H1 (cell line): ENCODE data around the gene AOAH. TPM values are rescaled to one million over a fixed set of nuclear protein-coding genes. Genes with fewer than 3 reads are reported as not detected.

Source experiments
- JUN ChIP-seq: IDR thresholded peaks from 2 replicates; pipeline ENCODE4 v1.6.1; 2011; ENCODE audit warnings: low read depth, mild to moderate bottlenecking, improper control_type of control experiment, low read length
- POLR2AphosphoS5 ChIP-seq: IDR thresholded peaks from 2 replicates; pipeline ENCODE4 v1.6.1; 2011; ENCODE audit warnings: low read depth, low read length
- RAD21 ChIP-seq, 2 experiments: IDR thresholded peaks in 1 of 2; conservative IDR thresholded peaks in 1 of 2; 2 replicates each; pipeline ENCODE4 v1.6.1; 2011; ENCODE audit warnings: low read depth in 2 of 2, low read length in 2 of 2, improper control_type of control experiment in 1 of 2, inconsistent platforms in 1 of 2, mild to moderate bottlenecking in 1 of 2, moderate library complexity in 1 of 2
- SIN3A ChIP-seq, 2 experiments: IDR thresholded peaks in 1 of 2; conservative IDR thresholded peaks in 1 of 2; 2 replicates each; pipeline ENCODE4 v1.6.1; 2011 to 2012; ENCODE audit warnings: low read length in 2 of 2, improper control_type of control experiment in 1 of 2, low read depth in 1 of 2, mild to moderate bottlenecking in 1 of 2
- SP4 ChIP-seq: IDR thresholded peaks from 2 replicates; pipeline ENCODE4 v1.6.1; 2012; ENCODE audit warnings: low read length, inconsistent platforms
- polyA plus RNA-seq, 7 experiments: library from polyadenylated mRNA; depleted of rRNA in 3 of 7; stranded (reverse) in 5 of 7; unstranded in 2 of 7; fragments of >200 nt in 5 of 7; fragments of 200-250 nt in 2 of 7; gene quantifications; 1 replicate in 5 of 7; 2 replicates in 1 of 7; 4 replicates in 1 of 7; pipeline versions ENCODE4 v1.2.1 to v1.2.3, GENCODE V29; 2011 to 2013; ENCODE audit warnings: missing spikeins in 2 of 7, mixed read lengths in 2 of 7
- total RNA-seq: library from RNA; stranded (reverse); fragmentation: NEBNext Ultra II Directional; extraction: Animal tissue kit (Norgen Biotek cat#: 25700); gene quantifications from 2 replicates; pipeline ENCODE4 v1.2.1, GENCODE V29; 2021

AOAH gene
- total and polyA plus RNA-seq, 2 of the 8 experiments (the other 6 are each of a cell fraction or from before 2014, with no cell fraction given), result 0.08 TPM; not detected in 1

DNA sequence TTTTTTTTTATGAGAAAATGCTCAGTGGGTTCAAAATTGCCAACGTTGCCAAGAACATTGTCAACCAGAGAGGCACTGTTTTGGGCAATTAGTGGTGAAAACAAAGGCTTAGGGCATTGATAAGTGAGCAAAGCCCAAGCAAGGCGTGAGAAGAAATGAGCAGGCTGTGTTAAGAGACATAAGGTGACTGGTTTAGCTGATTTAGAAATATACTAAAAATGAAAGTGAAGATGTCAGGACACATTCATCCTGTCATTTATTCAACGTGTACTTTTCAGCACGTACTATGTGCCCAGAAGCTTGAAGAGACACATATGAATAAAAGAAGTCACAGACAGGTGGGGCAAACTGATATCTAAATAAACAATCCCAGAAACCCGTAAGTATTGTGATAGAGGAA, 31.8 kb downstream of the AOAH start (continued):
- TF ChIP-seq RAD21 (IDR thresholded peaks at IDR 0.05 in 1 of 2, conservative IDR thresholded peaks at IDR 0.05 in 1 of 2; ENCODE audit: low read depth in 2 of 2, low read length in 2 of 2), result no peak
- no peak for TF ChIP-seq POLR2AphosphoS5
- TF ChIP-seq SP4, result no peak
- no peak for TF ChIP-seq SIN3A (conservative IDR thresholded peaks at IDR 0.05 in 1 of 2, IDR thresholded peaks at IDR 0.05 in 1 of 2; ENCODE audit: low read depth in 1 of 2, low read length in 2 of 2)
- no peak for TF ChIP-seq JUN
